ENCODE measurements around the gene PSTK. TPM values are rescaled to one million over a fixed set of nuclear protein-coding genes. Genes with fewer than 3 reads are reported as not detected.

The PSTK gene
- total RNA-seq, 1 donor, result 3.6 TPM

- Histone ChIP-seq H3K27ac (ENCODE audit: low read depth, low read length) (no peak overlapping the region), H3K36me3 (ENCODE audit: insufficient read depth, low read length) (no peaks in the 10 kb centered on the region), H2AFZ (ENCODE audit: low read length) (no peak overlapping the region), H3K27me3 (ENCODE audit: insufficient read depth, low read length) (no peaks in the 10 kb centered on the region), H3K4me2 (ENCODE audit: insufficient read depth, low read length) (no peak overlapping the region), H3K9me3 (ENCODE audit: low read depth, low read length) (no peaks in the 10 kb centered on the region), H3K4me1 (ENCODE audit: insufficient read depth, low read length) (peaks cover 12% of the 10 kb centered on the region), H4K20me1 (ENCODE audit: insufficient read depth, low read length) (no peaks in the 10 kb centered on the region), H3K4me3 (ENCODE audit: insufficient read depth, low read length) (no peak overlapping the region), H3K79me2 (ENCODE audit: insufficient read depth, low read length) (peaks cover 18% of the 10 kb centered on the region)
- DNase-seq (ENCODE audit: insufficient read length, low spot score, missing footprints), result no peak
- TF ChIP-seq, protein P1, sequence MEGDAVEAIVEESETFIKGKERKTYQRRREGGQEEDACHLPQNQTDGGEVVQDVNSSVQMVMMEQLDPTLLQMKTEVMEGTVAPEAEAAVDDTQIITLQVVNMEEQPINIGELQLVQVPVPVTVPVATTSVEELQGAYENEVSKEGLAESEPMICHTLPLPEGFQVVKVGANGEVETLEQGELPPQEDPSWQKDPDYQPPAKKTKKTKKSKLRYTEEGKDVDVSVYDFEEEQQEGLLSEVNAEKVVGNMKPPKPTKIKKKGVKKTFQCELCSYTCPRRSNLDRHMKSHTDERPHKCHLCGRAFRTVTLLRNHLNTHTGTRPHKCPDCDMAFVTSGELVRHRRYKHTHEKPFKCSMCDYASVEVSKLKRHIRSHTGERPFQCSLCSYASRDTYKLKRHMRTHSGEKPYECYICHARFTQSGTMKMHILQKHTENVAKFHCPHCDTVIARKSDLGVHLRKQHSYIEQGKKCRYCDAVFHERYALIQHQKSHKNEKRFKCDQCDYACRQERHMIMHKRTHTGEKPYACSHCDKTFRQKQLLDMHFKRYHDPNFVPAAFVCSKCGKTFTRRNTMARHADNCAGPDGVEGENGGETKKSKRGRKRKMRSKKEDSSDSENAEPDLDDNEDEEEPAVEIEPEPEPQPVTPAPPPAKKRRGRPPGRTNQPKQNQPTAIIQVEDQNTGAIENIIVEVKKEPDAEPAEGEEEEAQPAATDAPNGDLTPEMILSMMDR (IDR thresholded peaks at IDR 0.05; ENCODE audit: extremely low read depth, low read depth, low read length), result no peak
Measured at GRCh38 chr10:122955892-122956291, 24.3 kb upstream of the PSTK start.

DNA sequence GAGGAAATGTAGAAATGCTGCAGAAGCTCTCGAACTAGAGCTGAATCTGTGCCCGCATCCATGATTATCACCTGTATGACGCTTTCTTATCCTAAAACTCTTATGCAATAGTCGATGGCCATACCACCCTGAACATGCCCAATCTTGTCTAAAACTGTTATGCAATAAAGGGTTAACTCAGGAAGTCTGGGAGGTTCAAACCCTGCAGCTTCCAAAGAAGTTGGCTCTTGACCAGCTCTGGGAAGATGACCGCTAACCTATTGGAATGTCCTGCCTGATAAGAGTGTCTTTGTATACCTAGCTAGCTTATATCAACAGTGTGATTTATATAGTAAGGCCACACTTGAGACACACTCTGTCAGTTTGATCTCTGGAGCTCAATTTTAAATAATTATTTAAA is 22.7 kb upstream of the PSTK start:
- H3K4me1 ChIP-seq (ENCODE audit: insufficient read depth, low read length), result peaks cover 12% of the 10 kb centered on the region
- TF ChIP-seq, protein P1 (IDR thresholded peaks at IDR 0.05; ENCODE audit: extremely low read depth, low read depth, low read length), result no peak
- peaks cover 11% of the 10 kb centered on the region for H3K79me2 ChIP-seq (ENCODE audit: insufficient read depth, low read length)
- H3K4me2 ChIP-seq (ENCODE audit: insufficient read depth, low read length), result no peak overlapping the region
- no peaks in the 10 kb centered on the region for H4K20me1 ChIP-seq (ENCODE audit: insufficient read depth, low read length)
- no peaks in the 10 kb centered on the region for H3K36me3 ChIP-seq (ENCODE audit: insufficient read depth, low read length)
- H2AFZ ChIP-seq (ENCODE audit: low read length), result no peak overlapping the region
- H3K27me3 ChIP-seq (ENCODE audit: insufficient read depth, low read length), result no peaks in the 10 kb centered on the region
- H3K27ac ChIP-seq (ENCODE audit: low read depth, low read length), result no peak overlapping the region
- no peak overlapping the region for H3K4me3 ChIP-seq (ENCODE audit: insufficient read depth, low read length)
- DNase-seq (ENCODE audit: insufficient read length, low spot score, missing footprints), result no peak
- no peaks in the 10 kb centered on the region for H3K9me3 ChIP-seq (ENCODE audit: low read depth, low read length)

GRCh38 chr10:122962405-122962804 is 17.8 kb upstream of the PSTK start:
- H3K27ac ChIP-seq (ENCODE audit: low read depth, low read length), result no peak overlapping the region
- DNase-seq (ENCODE audit: insufficient read length, low spot score, missing footprints), result no peak

GRCh38 chr10:122966879-122967278 is 13.3 kb upstream of the PSTK start:
- no peaks in the 10 kb centered on the region for H3K27me3 ChIP-seq (ENCODE audit: insufficient read depth, low read length)
- TF ChIP-seq, protein P1 (IDR thresholded peaks at IDR 0.05; ENCODE audit: extremely low read depth, low read depth, low read length), result no peak

More at GRCh38 chr10:122962405-122962804, 17.8 kb upstream of the PSTK start:
- H3K4me3 ChIP-seq (ENCODE audit: insufficient read depth, low read length), result no peak overlapping the region
- H3K4me2 ChIP-seq (ENCODE audit: insufficient read depth, low read length), result no peak overlapping the region
- no peaks in the 10 kb centered on the region for H3K79me2 ChIP-seq (ENCODE audit: insufficient read depth, low read length)
- no peaks in the 10 kb centered on the region for H3K36me3 ChIP-seq (ENCODE audit: insufficient read depth, low read length)
- no peaks in the 10 kb centered on the region for H3K9me3 ChIP-seq (ENCODE audit: low read depth, low read length)
- no peaks in the 10 kb centered on the region for H4K20me1 ChIP-seq (ENCODE audit: insufficient read depth, low read length)
- H3K4me1 ChIP-seq (ENCODE audit: insufficient read depth, low read length), result no peaks in the 10 kb centered on the region
- TF ChIP-seq, protein P1 (IDR thresholded peaks at IDR 0.05; ENCODE audit: extremely low read depth, low read depth, low read length), result no peak
- H2AFZ ChIP-seq (ENCODE audit: low read length), result no peak overlapping the region
- H3K27me3 ChIP-seq (ENCODE audit: insufficient read depth, low read length), result no peaks in the 10 kb centered on the region

More at GRCh38 chr10:122966879-122967278, 13.3 kb upstream of the PSTK start:
- H3K4me1 ChIP-seq (ENCODE audit: insufficient read depth, low read length), result no peaks in the 10 kb centered on the region
- no peaks in the 10 kb centered on the region for H3K36me3 ChIP-seq (ENCODE audit: insufficient read depth, low read length)
- no peak overlapping the region for H3K4me3 ChIP-seq (ENCODE audit: insufficient read depth, low read length)
- no peak overlapping the region for H2AFZ ChIP-seq (ENCODE audit: low read length)
- no peaks in the 10 kb centered on the region for H3K79me2 ChIP-seq (ENCODE audit: insufficient read depth, low read length)
- no peaks in the 10 kb centered on the region for H3K9me3 ChIP-seq (ENCODE audit: low read depth, low read length)
- DNase-seq (ENCODE audit: insufficient read length, low spot score, missing footprints), result no peak
- no peak overlapping the region for H3K4me2 ChIP-seq (ENCODE audit: insufficient read depth, low read length)
- H3K27ac ChIP-seq (ENCODE audit: low read depth, low read length), result no peak overlapping the region
- no peaks in the 10 kb centered on the region for H4K20me1 ChIP-seq (ENCODE audit: insufficient read depth, low read length)

All from osteoblast (primary cell).